BJ (cell line): ENCODE measurements around the gene OPA3. TPM values are rescaled to one million over a fixed set of nuclear protein-coding genes. Genes with fewer than 3 reads are reported as not detected.

Source experiments
- CTCF ChIA-PET: fragments of 350-600 bp; formaldehyde crosslinking; extraction: SDS; loops from one replicate; lab custom pipeline; 2021; ENCODE audit warnings: antibody characterized with exemption, inconsistent platforms; lab: Yijun Ruan, JAX
- POLR2A ChIA-PET: fragments of 300-600 bp; sonication (Branson Sonifier 250); formaldehyde crosslinking; extraction: SDS; loops from one replicate; lab custom pipeline; 2021; ENCODE audit warnings: antibody characterized with exemption; lab: Charles Lee
- DNase-seq: peaks from one replicate; pipeline ENCODE4 v3.0.0-alpha.2; 2011; ENCODE audit warnings: low read depth
- H3K27me3 ChIP-seq: 2 replicates; pipeline ENCODE4 v1.6.0; 2011; ENCODE audit warnings: low read length; ENCODE audit not compliant: control insufficient read depth, insufficient read depth
- H3K36me3 ChIP-seq: 2 replicates; pipeline ENCODE4 v1.5.1; 2011; ENCODE audit warnings: low read length; ENCODE audit not compliant: control insufficient read depth, insufficient read depth
- H3K4me3 ChIP-seq: 2 replicates; pipeline ENCODE4 v1.5.1; 2011; ENCODE audit warnings: low read depth, mild to moderate bottlenecking, control low read depth, low read length
- polyA plus RNA-seq: library from polyadenylated mRNA; depleted of rRNA; stranded (reverse); fragments of >200 nt; gene quantifications from 2 replicates; pipeline ENCODE4 v1.2.3, GENCODE V29; 2011
- TF ChIP-seq, protein P1 (sequence below): IDR thresholded peaks from 2 replicates; pipeline ENCODE4 v1.5.1; 2011; ENCODE audit warnings: low read depth, mild to moderate bottlenecking, control low read depth, inconsistent platforms, low read length, moderate library complexity; ENCODE audit not compliant: insufficient read depth

OPA3 gene
- polyA plus RNA-seq, 1 experiment: 15.1 TPM

GRCh38 chr19:45591004-45591637, 6.5 kb upstream of the OPA3 start:
- H3K36me3 ChIP-seq: no peaks in the 10 kb centered on the region
- no peak overlapping the region for H3K4me3 ChIP-seq
- ChIA-PET CTCF (interaction anchor here (0.6 to 2.6 kb wide), 4 partner anchors 13 to 182 kb away, joined by 3 to 27 read pairs (median 6); no protein-coding TSS in a partner anchor), POLR2A (no interaction called here)
- DNase-seq: no peak
- TF ChIP-seq, protein P1, sequence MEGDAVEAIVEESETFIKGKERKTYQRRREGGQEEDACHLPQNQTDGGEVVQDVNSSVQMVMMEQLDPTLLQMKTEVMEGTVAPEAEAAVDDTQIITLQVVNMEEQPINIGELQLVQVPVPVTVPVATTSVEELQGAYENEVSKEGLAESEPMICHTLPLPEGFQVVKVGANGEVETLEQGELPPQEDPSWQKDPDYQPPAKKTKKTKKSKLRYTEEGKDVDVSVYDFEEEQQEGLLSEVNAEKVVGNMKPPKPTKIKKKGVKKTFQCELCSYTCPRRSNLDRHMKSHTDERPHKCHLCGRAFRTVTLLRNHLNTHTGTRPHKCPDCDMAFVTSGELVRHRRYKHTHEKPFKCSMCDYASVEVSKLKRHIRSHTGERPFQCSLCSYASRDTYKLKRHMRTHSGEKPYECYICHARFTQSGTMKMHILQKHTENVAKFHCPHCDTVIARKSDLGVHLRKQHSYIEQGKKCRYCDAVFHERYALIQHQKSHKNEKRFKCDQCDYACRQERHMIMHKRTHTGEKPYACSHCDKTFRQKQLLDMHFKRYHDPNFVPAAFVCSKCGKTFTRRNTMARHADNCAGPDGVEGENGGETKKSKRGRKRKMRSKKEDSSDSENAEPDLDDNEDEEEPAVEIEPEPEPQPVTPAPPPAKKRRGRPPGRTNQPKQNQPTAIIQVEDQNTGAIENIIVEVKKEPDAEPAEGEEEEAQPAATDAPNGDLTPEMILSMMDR: peak; percentile 62
- H3K27me3 ChIP-seq: no peaks in the 10 kb centered on the region; the same call in 1 of the 2 replicates

DNA sequence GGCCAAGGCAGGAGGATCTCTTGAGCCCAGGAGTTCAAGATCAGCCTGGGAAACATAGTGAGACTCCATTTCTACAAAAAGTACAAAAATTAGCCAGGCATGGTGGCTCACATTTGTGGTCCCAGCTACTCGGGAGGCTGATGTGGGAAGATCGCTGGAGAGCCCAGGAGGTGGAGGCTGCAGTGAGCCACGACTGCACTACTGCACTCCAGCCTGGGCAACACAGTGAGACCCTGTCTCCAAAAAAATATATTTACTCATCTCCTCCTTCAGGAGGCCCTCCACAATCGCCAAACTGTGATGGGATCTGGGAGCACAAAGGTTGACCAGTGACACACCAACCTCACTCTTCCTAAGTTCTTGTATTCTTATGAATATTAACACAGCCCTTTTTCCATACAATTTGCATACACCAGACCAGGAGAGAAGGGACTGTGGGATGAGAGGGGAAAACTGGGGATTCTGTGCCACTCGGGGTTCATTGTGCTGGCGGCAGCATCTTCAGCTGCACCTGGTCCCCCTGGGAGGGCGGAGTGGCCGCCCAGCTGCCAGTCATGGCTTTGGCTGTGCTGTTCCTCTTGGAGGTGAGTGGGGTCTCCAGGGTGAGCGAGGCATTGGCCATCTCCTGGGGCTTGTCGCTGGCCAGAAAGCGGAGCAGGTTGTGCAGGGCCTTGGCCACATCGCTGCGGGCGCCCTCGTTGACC, 5.8 kb upstream of the OPA3 start:
- DNase-seq: no peak
- ChIA-PET POLR2A (no interaction called here), CTCF (interaction anchor here (0.6 to 2.6 kb wide), 4 partner anchors 14 to 183 kb away, joined by 3 to 27 read pairs (median 6); no protein-coding TSS in a partner anchor)
- TF ChIP-seq, protein P1: no peak
- H3K27me3 ChIP-seq: no peaks in the 10 kb centered on the region; the same call in 1 of the 2 replicates
- no peaks in the 10 kb centered on the region for H3K36me3 ChIP-seq
- no peak overlapping the region for H3K4me3 ChIP-seq

DNA sequence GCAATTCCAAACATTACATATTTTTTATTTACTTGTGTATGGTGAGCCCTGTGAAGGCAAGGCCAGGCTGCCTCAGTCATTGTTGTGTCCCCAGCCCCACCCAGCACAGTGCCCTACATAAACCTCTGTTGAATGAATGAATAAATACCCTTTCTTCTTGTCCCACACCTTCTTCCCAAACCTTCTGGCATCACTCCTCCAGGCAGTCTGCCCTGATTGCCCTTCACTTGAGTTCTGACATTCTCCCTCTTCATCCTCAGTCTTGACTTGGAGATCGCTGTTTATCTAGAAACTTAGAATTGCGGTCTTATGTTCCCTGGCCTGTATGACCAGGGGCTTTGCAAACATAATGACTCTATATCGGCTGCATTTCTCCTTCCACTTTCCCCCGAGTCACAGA, 5.2 kb upstream of the OPA3 start:
- Histone ChIP-seq H3K36me3 (no peaks in the 10 kb centered on the region), H3K4me3 (no peak overlapping the region), H3K27me3 (no peaks in the 10 kb centered on the region)
- DNase-seq: no peak
- ChIA-PET CTCF (interaction anchor here (1.4 to 2.6 kb wide), 2 partner anchors 52 to 103 kb away, joined by 5 to 27 read pairs; partner anchors contain the start of gene QPCTL), POLR2A (no interaction called here)
- TF ChIP-seq, protein P1: no peak

- ChIA-PET POLR2A (no interaction called here), CTCF (interaction anchor here (8.2 kb wide), 1 partner anchor 54 kb away, joined by 37 read pairs; no protein-coding TSS in a partner anchor)
- no peaks in the 10 kb centered on the region for H3K36me3 ChIP-seq
- H3K27me3 ChIP-seq: no peaks in the 10 kb centered on the region
- TF ChIP-seq, protein P1: no peak
- H3K4me3 ChIP-seq: no peak overlapping the region
- DNase-seq: no peak
Observed at GRCh38 chr19:45587873-45588272, 3.3 kb upstream of the OPA3 start.

DNA sequence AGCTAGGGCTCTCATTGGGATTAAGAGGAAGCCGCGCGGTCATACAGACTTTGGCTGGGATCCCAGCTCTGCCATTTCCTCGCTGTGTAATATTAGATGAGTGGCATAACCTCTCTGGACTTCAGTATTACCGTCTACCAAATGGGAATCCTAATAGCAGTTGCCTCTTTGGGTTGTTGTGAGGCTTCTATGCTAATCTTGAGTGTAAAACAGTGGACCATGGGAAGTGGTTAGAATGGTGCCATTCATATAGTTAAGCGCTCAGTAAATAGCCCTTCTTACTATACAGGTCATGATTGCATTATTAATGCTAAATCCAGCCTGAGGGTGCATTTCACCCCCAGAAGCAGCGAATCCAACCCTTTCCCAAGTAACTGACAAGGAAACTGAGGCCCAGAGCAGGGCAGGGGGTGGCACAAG, 566 bp upstream of the OPA3 start:
- no peaks in the 10 kb centered on the region for H3K36me3 ChIP-seq
- POLR2A ChIA-PET: interaction anchor here (0.6 kb wide), 1 partner anchor 117 kb away, joined by 5 read pairs; no protein-coding TSS in a partner anchor
- peak overlapping the region; percentile 48 for H3K4me3 ChIP-seq
- TF ChIP-seq, protein P1: no peak
- CTCF ChIA-PET: interaction anchor here (8.2 kb wide), 1 partner anchor 57 kb away, joined by 37 read pairs; no protein-coding TSS in a partner anchor
- H3K27me3 ChIP-seq: no peaks in the 10 kb centered on the region
- no peak for DNase-seq
